Keratinocyte (primary cell): ENCODE data around the gene MAPK12. TPM values are rescaled to one million over a fixed set of nuclear protein-coding genes. Genes with fewer than 3 reads are reported as not detected.

Source experiments
- DNase-seq: peaks from one replicate; pipeline ENCODE4 v3.0.0-alpha.2; 2011; ENCODE audit warnings: low read depth, missing footprints, low spot score
- FAIRE-seq: peaks from 2 replicates; lab custom pipeline; 2011; peaks lifted over from hg19 to GRCh38; lab: Jason Lieb, UNC
- H2AFZ ChIP-seq: 2 replicates; pipeline ENCODE4 v1.6.0; 2012; ENCODE audit warnings: low read length, control low read depth, inconsistent platforms; ENCODE audit not compliant: control insufficient read depth
- H3K27ac ChIP-seq: 2 replicates; pipeline ENCODE4 v1.5.1; 2011; ENCODE audit warnings: low read length; ENCODE audit not compliant: control insufficient read depth, insufficient read depth
- H3K27me3 ChIP-seq: 3 replicates; pipeline ENCODE4 v1.6.0; 2011; ENCODE audit warnings: low read length; ENCODE audit not compliant: control insufficient read depth, insufficient read depth; ENCODE audit errors: extremely low read depth
- H3K36me3 ChIP-seq, 2 experiments: 2 replicates in 1 of 2; 3 replicates in 1 of 2; pipeline ENCODE4 v1.5.1; 2011; ENCODE audit warnings: low read length in 2 of 2, mild to moderate bottlenecking in 1 of 2; ENCODE audit not compliant: control insufficient read depth in 2 of 2, insufficient read depth in 2 of 2; ENCODE audit errors: extremely low read depth in 1 of 2
- H3K4me1 ChIP-seq: 3 replicates; pipeline ENCODE4 v1.5.1; 2011; ENCODE audit warnings: low read length; ENCODE audit not compliant: control insufficient read depth, insufficient read depth; ENCODE audit errors: extremely low read depth
- H3K4me2 ChIP-seq: 3 replicates; pipeline ENCODE4 v1.6.0; 2011; ENCODE audit warnings: low read depth, low read length; ENCODE audit not compliant: control insufficient read depth, insufficient read depth; ENCODE audit errors: extremely low read depth
- H3K4me3 ChIP-seq, 3 experiments: fragments of 200-600 bp in 1 of 3; sonication (generic) in 1 of 3; 2 replicates in 2 of 3; 3 replicates in 1 of 3; pipeline ENCODE4 v1.5.1; 2011 to 2016; ENCODE audit warnings: low read length in 3 of 3, mild to moderate bottlenecking in 3 of 3, control low read depth in 2 of 3, inconsistent platforms in 1 of 3, low read depth in 1 of 3, mixed read lengths in 1 of 3, mixed run types in 1 of 3, moderate library complexity in 1 of 3; ENCODE audit not compliant: control insufficient read depth in 2 of 3, insufficient read depth in 2 of 3; ENCODE audit errors: extremely low read depth in 1 of 3
- H3K79me2 ChIP-seq: 2 replicates; pipeline ENCODE4 v1.6.0; 2012; ENCODE audit warnings: low read length; ENCODE audit not compliant: control insufficient read depth, insufficient read depth
- H3K9ac ChIP-seq: 3 replicates; pipeline ENCODE4 v1.6.0; 2011; ENCODE audit warnings: low read length; ENCODE audit not compliant: control insufficient read depth, insufficient read depth; ENCODE audit errors: extremely low read depth
- H3K9me1 ChIP-seq: 3 replicates; pipeline ENCODE4 v1.6.0; 2011; ENCODE audit warnings: low read length; ENCODE audit not compliant: control insufficient read depth, insufficient read depth; ENCODE audit errors: extremely low read depth
- H3K9me3 ChIP-seq: 2 replicates; pipeline ENCODE4 v1.5.1; 2012; ENCODE audit warnings: low read depth, low read length; ENCODE audit not compliant: control insufficient read depth
- H4K20me1 ChIP-seq: 3 replicates; pipeline ENCODE4 v1.6.0; 2011; ENCODE audit warnings: low read length; ENCODE audit not compliant: control insufficient read depth, insufficient read depth; ENCODE audit errors: extremely low read depth
- EZH2 ChIP-seq: IDR thresholded peaks from one replicate; pipeline ENCODE4 v1.6.1; 2012; ENCODE audit warnings: inconsistent platforms, mild to moderate bottlenecking, low read length, moderate library complexity
- dilution Hi-C: fragments of 300-500 bp; cut with MboI; formaldehyde crosslinking; loops from one replicate; pipeline ENCODE4 v1.7.0; 2020; ENCODE audit warnings: low sequenced_read_pairs; ENCODE audit not compliant: extremely low pct_ligation_motif_present
- polyA plus RNA-seq, 5 experiments: library from polyadenylated mRNA; depleted of rRNA in 3 of 5; stranded (reverse) in 3 of 5; stranded (forward) in 1 of 5; unstranded in 1 of 5; fragments of >200 nt; gene quantifications; 1 replicate in 1 of 5; 2 replicates in 3 of 5; 3 replicates in 1 of 5; pipeline versions ENCODE4 v1.2.1 to v1.2.3, GENCODE V29; 2011 to 2012; ENCODE audit warnings: missing spikeins in 2 of 5, low read depth in 1 of 5, low replicate concordance in 1 of 5
- TF ChIP-seq, protein P1 (sequence below), 3 experiments: IDR thresholded peaks in 1 of 3; conservative IDR thresholded peaks in 1 of 3; optimal IDR thresholded peaks in 1 of 3; 2 replicates in 2 of 3; 3 replicates in 1 of 3; pipeline versions ENCODE3 to v1.5.1; 2011; ENCODE audit warnings: low read length in 3 of 3, mild to moderate bottlenecking in 3 of 3, moderate library complexity in 2 of 3, control low read depth in 1 of 3, inconsistent platforms in 1 of 3; ENCODE audit not compliant: insufficient read depth in 2 of 3; ENCODE audit errors: extremely low read depth in 1 of 3

MAPK12 gene
- polyA plus RNA-seq, 1 donor (not counting 4 experiments of a cell fraction or from before 2014, with no cell fraction given), result 10.1 TPM

DNA sequence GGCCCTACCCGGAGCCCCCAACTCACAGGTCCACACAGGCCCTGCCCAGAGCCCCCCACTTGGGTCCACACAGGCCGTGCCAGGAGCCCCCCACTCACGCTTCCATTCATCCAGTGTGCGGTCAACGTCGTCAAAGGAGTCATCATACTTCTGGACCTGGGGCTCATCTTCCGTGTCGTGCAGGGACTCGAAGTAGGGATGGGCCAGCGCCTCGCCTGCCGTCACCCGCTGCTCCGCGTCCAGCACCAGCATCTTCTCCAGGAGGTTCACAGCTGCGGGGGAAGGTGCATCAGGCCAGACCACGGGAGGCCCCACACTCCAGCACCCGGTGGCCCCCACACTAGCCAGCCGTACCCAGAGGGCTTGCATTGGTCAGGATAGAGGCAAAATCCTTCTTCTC, 6.4 kb downstream of the MAPK12 start:
- no peak for DNase-seq
- Histone ChIP-seq H3K9ac (no peak overlapping the region), H3K79me2 (no peaks in the 10 kb centered on the region), H4K20me1 (no peaks in the 10 kb centered on the region), H3K4me3 (no peak overlapping the region), H3K4me1 (peaks cover 5% of the 10 kb centered on the region), H3K27ac (no peak overlapping the region), H3K4me2 (no peak overlapping the region), H2AFZ (no peak overlapping the region), H3K36me3 (peaks cover 0 to 5% of the 10 kb centered on the region in 2 experiments), H3K9me1 (no peaks in the 10 kb centered on the region), H3K27me3 (no peaks in the 10 kb centered on the region), H3K9me3 (no peaks in the 10 kb centered on the region)
- FAIRE-seq, result no peak
- dilution Hi-C loops, result no loop called here
- TF ChIP-seq, protein P1, sequence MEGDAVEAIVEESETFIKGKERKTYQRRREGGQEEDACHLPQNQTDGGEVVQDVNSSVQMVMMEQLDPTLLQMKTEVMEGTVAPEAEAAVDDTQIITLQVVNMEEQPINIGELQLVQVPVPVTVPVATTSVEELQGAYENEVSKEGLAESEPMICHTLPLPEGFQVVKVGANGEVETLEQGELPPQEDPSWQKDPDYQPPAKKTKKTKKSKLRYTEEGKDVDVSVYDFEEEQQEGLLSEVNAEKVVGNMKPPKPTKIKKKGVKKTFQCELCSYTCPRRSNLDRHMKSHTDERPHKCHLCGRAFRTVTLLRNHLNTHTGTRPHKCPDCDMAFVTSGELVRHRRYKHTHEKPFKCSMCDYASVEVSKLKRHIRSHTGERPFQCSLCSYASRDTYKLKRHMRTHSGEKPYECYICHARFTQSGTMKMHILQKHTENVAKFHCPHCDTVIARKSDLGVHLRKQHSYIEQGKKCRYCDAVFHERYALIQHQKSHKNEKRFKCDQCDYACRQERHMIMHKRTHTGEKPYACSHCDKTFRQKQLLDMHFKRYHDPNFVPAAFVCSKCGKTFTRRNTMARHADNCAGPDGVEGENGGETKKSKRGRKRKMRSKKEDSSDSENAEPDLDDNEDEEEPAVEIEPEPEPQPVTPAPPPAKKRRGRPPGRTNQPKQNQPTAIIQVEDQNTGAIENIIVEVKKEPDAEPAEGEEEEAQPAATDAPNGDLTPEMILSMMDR (optimal IDR thresholded peaks at IDR 0.05 in 1 of 3, IDR thresholded peaks at IDR 0.05 in 1 of 3, conservative IDR thresholded peaks at IDR 0.05 in 1 of 3; ENCODE audit: extremely low read depth in 1 of 3, insufficient read depth in 2 of 3, low read length in 3 of 3), result no peak
- no peak for TF ChIP-seq EZH2

GRCh38 chr22:50253941-50254340, 7.5 kb downstream of the MAPK12 start:
- Histone ChIP-seq H3K9ac (no peak overlapping the region), H3K4me2 (no peak overlapping the region), H2AFZ (no peak overlapping the region), H3K79me2 (no peaks in the 10 kb centered on the region), H3K36me3 (peaks cover 3 to 5% of the 10 kb centered on the region in 2 experiments), H3K4me3 (no peak overlapping the region), H3K9me1 (no peaks in the 10 kb centered on the region), H3K27ac (no peak overlapping the region), H3K27me3 (no peaks in the 10 kb centered on the region), H4K20me1 (no peaks in the 10 kb centered on the region), H3K9me3 (no peaks in the 10 kb centered on the region), H3K4me1 (peaks cover 6% of the 10 kb centered on the region)
- no peak for DNase-seq
- TF ChIP-seq EZH2, result no peak
- TF ChIP-seq, protein P1 (optimal IDR thresholded peaks at IDR 0.05 in 1 of 3, IDR thresholded peaks at IDR 0.05 in 1 of 3, conservative IDR thresholded peaks at IDR 0.05 in 1 of 3; ENCODE audit: extremely low read depth in 1 of 3, insufficient read depth in 2 of 3, low read length in 3 of 3), result no peak
- FAIRE-seq, result no peak
- dilution Hi-C loops, result no loop called here
